Hepatocyte (in vitro differentiated cells): Measurements from ENCODE around the gene MTARC1.

Source experiments
- EZH2 ChIP-seq: fragments of 200-600 bp; sonication (generic); IDR thresholded peaks from 2 replicates; pipeline ENCODE4 v1.6.1; 2016; ENCODE audit warnings: antibody characterized with exemption, mild to moderate bottlenecking, borderline replicate concordance
- EZH2phosphoT487 ChIP-seq: fragments of 200-600 bp; sonication (generic); IDR thresholded peaks from one replicate; pipeline ENCODE4 v1.6.1; 2018; ENCODE audit warnings: antibody characterized with exemption, mild to moderate bottlenecking, low read depth, moderate library complexity; ENCODE audit not compliant: unreplicated experiment, severe bottlenecking
- TF ChIP-seq, protein P1 (sequence below): fragments of 200-600 bp; sonication (generic); IDR thresholded peaks from 2 replicates; pipeline ENCODE4 v1.5.1; 2016; ENCODE audit warnings: antibody characterized with exemption, mild to moderate bottlenecking; ENCODE audit not compliant: poor library complexity

DNA sequence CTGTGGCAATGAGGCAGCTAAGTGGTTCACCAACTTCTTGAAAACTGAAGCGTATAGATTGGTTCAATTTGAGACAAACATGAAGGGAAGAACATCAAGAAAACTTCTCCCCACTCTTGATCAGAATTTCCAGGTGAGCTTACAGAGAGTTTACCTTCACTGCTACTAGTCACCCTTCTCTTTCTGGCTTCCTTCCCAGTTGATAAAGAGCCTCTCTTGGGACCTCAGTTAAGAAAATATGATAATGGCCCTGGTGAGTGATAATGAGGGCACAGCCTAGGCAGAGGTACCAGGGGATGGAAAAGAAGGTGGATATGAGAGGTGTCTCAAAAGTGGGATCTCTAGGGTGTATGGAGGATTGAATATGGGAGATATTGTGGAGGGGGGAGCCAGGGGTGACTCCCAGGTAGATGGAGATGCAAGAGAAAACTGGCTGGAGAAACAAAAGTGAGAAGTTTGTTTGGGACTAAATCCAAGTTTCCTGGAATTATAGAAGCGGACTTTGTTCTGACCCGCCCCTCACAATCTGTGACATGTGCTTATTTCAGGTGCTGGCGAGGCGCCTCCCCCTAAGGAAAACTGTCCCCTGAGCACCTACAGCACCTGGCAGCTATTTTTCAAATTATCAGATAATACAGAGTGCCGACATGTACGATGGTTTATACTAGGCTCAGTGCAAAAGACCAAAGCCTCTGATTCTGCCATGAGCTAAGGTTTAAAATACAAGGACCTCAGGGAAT, 24.9 kb upstream of the MTARC1 start:
- TF ChIP-seq, protein P1, sequence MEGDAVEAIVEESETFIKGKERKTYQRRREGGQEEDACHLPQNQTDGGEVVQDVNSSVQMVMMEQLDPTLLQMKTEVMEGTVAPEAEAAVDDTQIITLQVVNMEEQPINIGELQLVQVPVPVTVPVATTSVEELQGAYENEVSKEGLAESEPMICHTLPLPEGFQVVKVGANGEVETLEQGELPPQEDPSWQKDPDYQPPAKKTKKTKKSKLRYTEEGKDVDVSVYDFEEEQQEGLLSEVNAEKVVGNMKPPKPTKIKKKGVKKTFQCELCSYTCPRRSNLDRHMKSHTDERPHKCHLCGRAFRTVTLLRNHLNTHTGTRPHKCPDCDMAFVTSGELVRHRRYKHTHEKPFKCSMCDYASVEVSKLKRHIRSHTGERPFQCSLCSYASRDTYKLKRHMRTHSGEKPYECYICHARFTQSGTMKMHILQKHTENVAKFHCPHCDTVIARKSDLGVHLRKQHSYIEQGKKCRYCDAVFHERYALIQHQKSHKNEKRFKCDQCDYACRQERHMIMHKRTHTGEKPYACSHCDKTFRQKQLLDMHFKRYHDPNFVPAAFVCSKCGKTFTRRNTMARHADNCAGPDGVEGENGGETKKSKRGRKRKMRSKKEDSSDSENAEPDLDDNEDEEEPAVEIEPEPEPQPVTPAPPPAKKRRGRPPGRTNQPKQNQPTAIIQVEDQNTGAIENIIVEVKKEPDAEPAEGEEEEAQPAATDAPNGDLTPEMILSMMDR = no peak
- TF ChIP-seq EZH2 (no peak), EZH2phosphoT487 (no peak)
